GM19372 (cell line): Measurements from ENCODE around the gene KCNH4.
"Not testable (repeated sequence)": the region's sequence is repeated elsewhere in the genome, so short reads cannot be mapped to it uniquely, and the experiment has no call there.

Experiments used
- ATAC-seq: cut with Tn5 transposase; IDR thresholded peaks from one replicate; pipeline ENCODE4 v1.9.1; 2021; ENCODE audit warnings: mild to moderate bottlenecking, low read depth, moderate library complexity; ENCODE audit not compliant: unreplicated experiment

The KCNH4 gene

GRCh38 chr17:42179911-42180410, 981 bp downstream of the KCNH4 start:
- no peak for ATAC-seq

GRCh38 chr17:42179335-42179734, 1.6 kb downstream of the KCNH4 start:
- ATAC-seq, result no peak

GRCh38 chr17:42178817-42179216, 2.1 kb downstream of the KCNH4 start:
- ATAC-seq, result no peak

GRCh38 chr17:42177684-42178083, 3.3 kb downstream of the KCNH4 start:
- ATAC-seq, result no peak

- ATAC-seq, result no peak
These were observed 6.7 kb downstream of the KCNH4 start for GRCh38 chr17:42174126-42174783.

- no peak for ATAC-seq
These were observed 9.1 kb downstream of the KCNH4 start for GRCh38 chr17:42171831-42172230.

- no peak for ATAC-seq
These were observed 11.6 kb downstream of the KCNH4 start for GRCh38 chr17:42169351-42169750.

- ATAC-seq, result no peak
These were observed 13.1 kb downstream of the KCNH4 start for GRCh38 chr17:42167807-42168206.

- no peak for ATAC-seq
These were observed 14.7 kb downstream of the KCNH4 start for GRCh38 chr17:42166196-42166763.

GRCh38 chr17:42165751-42166150, 15.2 kb downstream of the KCNH4 start:
- no peak for ATAC-seq

GRCh38 chr17:42163696-42164407, 17.1 kb downstream of the KCNH4 start:
- no peak for ATAC-seq

- no peak for ATAC-seq
These were observed 17.8 kb downstream of the KCNH4 start for GRCh38 chr17:42163113-42163512.

- ATAC-seq, result no peak
These were observed 20.4 kb downstream of the KCNH4 start for GRCh38 chr17:42160531-42160910.

- no peak for ATAC-seq
These were observed 21.0 kb downstream of the KCNH4 start for GRCh38 chr17:42159796-42160530.

- ATAC-seq, result no peak
These were observed 25.3 kb downstream of the KCNH4 start for GRCh38 chr17:42155614-42156045.

GRCh38 chr17:42153919-42154742, 26.8 kb downstream of the KCNH4 start:
- ATAC-seq, result peak; percentile 6

- ATAC-seq, result no peak
These were observed 33.9 kb downstream of the KCNH4 start for GRCh38 chr17:42146911-42147607.

GRCh38 chr17:42143138-42143537, 37.8 kb downstream of the KCNH4 start:
- not testable (repeated sequence) for ATAC-seq

- ATAC-seq, result no peak
These were observed 38.5 kb downstream of the KCNH4 start for GRCh38 chr17:42142371-42142896.
